Neural cell (in vitro differentiated cells): ENCODE measurements around the gene FGFR1OP2. TPM values are rescaled to one million over a fixed set of nuclear protein-coding genes. Genes with fewer than 3 reads are reported as not detected.

Experiments
- H2AFZ ChIP-seq: fragments of 200-600, 300-800 bp; sonication (generic), shearing (Covaris generic); 2 replicates; pipeline ENCODE4 v1.6.0; 2014; ENCODE audit warnings: low read depth, mild to moderate bottlenecking, antibody characterized with exemption, low read length, moderate library complexity
- H3F3A ChIP-seq: fragments of 200-600 bp; shearing (Covaris generic); 2 replicates; pipeline ENCODE4 v1.6.1; 2016; ENCODE audit warnings: mild to moderate bottlenecking, moderate library complexity, mixed read lengths, antibody characterized with exemption, low read length; ENCODE audit not compliant: insufficient read depth, poor library complexity, severe bottlenecking
- H3K27ac ChIP-seq: fragments of 200-600, 300-800 bp; sonication (generic), shearing (Covaris generic); 2 replicates; pipeline ENCODE4 v1.5.1; 2014; ENCODE audit warnings: mild to moderate bottlenecking, low read length, moderate library complexity
- H3K27me3 ChIP-seq: fragments of 300-800, 200-600 bp; sonication (generic), shearing (Covaris generic); 2 replicates; pipeline ENCODE4 v1.6.0; 2014; ENCODE audit warnings: mild to moderate bottlenecking, low read depth, low read length, moderate library complexity; ENCODE audit not compliant: insufficient read depth
- H3K36me3 ChIP-seq: fragments of 300-800, 200-600 bp; sonication (generic), shearing (Covaris generic); 2 replicates; pipeline ENCODE4 v1.5.1; 2014; ENCODE audit warnings: mild to moderate bottlenecking, antibody characterized with exemption, low read length, moderate library complexity; ENCODE audit not compliant: insufficient read depth
- H3K4me2 ChIP-seq: fragments of 300-800, 200-600 bp; sonication (generic), shearing (Covaris generic); 2 replicates; pipeline ENCODE4 v1.6.0; 2014; ENCODE audit warnings: mild to moderate bottlenecking, low read length
- H3K4me3 ChIP-seq: fragments of 300-800, 200-600 bp; sonication (generic), shearing (Covaris generic); 2 replicates; pipeline ENCODE4 v1.5.1; 2014; ENCODE audit warnings: mild to moderate bottlenecking, low read length, moderate library complexity
- H3K79me2 ChIP-seq: fragments of 200-600 bp; shearing (Covaris generic); replicated peaks from 2 replicates; pipeline ENCODE4 v1.6.0; 2014; ENCODE audit warnings: mild to moderate bottlenecking, low read length, moderate library complexity; ENCODE audit not compliant: insufficient read depth
- H3K9ac ChIP-seq: fragments of 300-800, 200-600 bp; sonication (generic), shearing (Covaris generic); 2 replicates; pipeline ENCODE4 v1.6.1; 2016; ENCODE audit warnings: mild to moderate bottlenecking, low read length, mixed read lengths
- H3K9me2 ChIP-seq: fragments of 200-600 bp; shearing (Covaris generic); 2 replicates; pipeline ENCODE4 v1.6.1; 2016; ENCODE audit warnings: mild to moderate bottlenecking, low read length, mixed read lengths; ENCODE audit not compliant: insufficient read depth
- H3K9me3 ChIP-seq: fragments of 200-600, 300-800 bp; sonication (generic), shearing (Covaris generic); 2 replicates; pipeline ENCODE4 v1.6.1; 2016; ENCODE audit warnings: mild to moderate bottlenecking, mixed run types, low read length, moderate library complexity, mixed read lengths
- H4K20me1 ChIP-seq: fragments of 200-600 bp; shearing (Covaris generic); 2 replicates; pipeline ENCODE4 v1.6.1; 2016; ENCODE audit warnings: mild to moderate bottlenecking, mixed run types; ENCODE audit not compliant: insufficient read depth
- EP300 ChIP-seq: fragments of 450-650 bp; conservative IDR thresholded peaks from 2 replicates; pipeline ENCODE4 v1.6.1; 2014; ENCODE audit warnings: antibody characterized with exemption, mild to moderate bottlenecking, moderate library complexity; ENCODE audit not compliant: poor library complexity, severe bottlenecking
- EZH2 ChIP-seq: fragments of 200-600, 300-800 bp; shearing (Covaris generic), sonication (generic); IDR thresholded peaks from 2 replicates; pipeline ENCODE4 v1.6.1; 2014; ENCODE audit warnings: antibody characterized with exemption, low read length, borderline replicate concordance, mild to moderate bottlenecking; ENCODE audit not compliant: insufficient read depth, poor library complexity, severe bottlenecking
- MXI1 ChIP-seq: fragments of 450-650 bp; conservative IDR thresholded peaks from 2 replicates; pipeline ENCODE4 v1.6.1; 2014; ENCODE audit warnings: antibody characterized with exemption, mild to moderate bottlenecking; ENCODE audit not compliant: poor library complexity, severe bottlenecking
- POLR2AphosphoS5 ChIP-seq: IDR thresholded peaks from 2 replicates; pipeline ENCODE4 v1.6.1; 2012
- RAD21 ChIP-seq: fragments of 450-650 bp; conservative IDR thresholded peaks from 2 replicates; pipeline ENCODE4 v1.6.1; 2014; ENCODE audit warnings: antibody characterized with exemption, mild to moderate bottlenecking, moderate library complexity
- REST ChIP-seq: IDR thresholded peaks from 2 replicates; pipeline ENCODE4 v1.6.1; 2012; ENCODE audit warnings: borderline replicate concordance
- SMC3 ChIP-seq: fragments of 450-650 bp; conservative IDR thresholded peaks from 2 replicates; pipeline ENCODE4 v1.6.1; 2014; ENCODE audit warnings: antibody characterized with exemption, mild to moderate bottlenecking, moderate library complexity; ENCODE audit not compliant: poor library complexity
- TAF1 ChIP-seq: IDR thresholded peaks from 2 replicates; pipeline ENCODE4 v1.6.1; 2012; ENCODE audit warnings: low read depth
- polyA plus RNA-seq: library from polyadenylated mRNA; depleted of rRNA; stranded (reverse); fragments of >200 nt; gene quantifications from 2 replicates; pipeline ENCODE4 v1.2.3, GENCODE V29; 2014
- TF ChIP-seq, protein P1 (sequence below): fragments of 450-650 bp; IDR thresholded peaks from 2 replicates; pipeline ENCODE4 v1.5.1; 2014; ENCODE audit warnings: antibody characterized with exemption, mild to moderate bottlenecking, moderate library complexity; ENCODE audit not compliant: poor library complexity, severe bottlenecking

The FGFR1OP2 gene
- polyA plus RNA-seq, 1 donor from 2014 or later: 79.4 TPM

- Histone ChIP-seq H3K27ac (no peak overlapping the region), H3K4me2 (no peak overlapping the region), H3K9me2 (no peaks in the 10 kb centered on the region), H3K9me3 (no peaks in the 10 kb centered on the region), H3K27me3 (no peaks in the 10 kb centered on the region), H4K20me1 (no peaks in the 10 kb centered on the region), H2AFZ (no peak overlapping the region), H3K79me2 (no peaks in the 10 kb centered on the region), H3K9ac (no peak overlapping the region), H3K4me3 (no peak overlapping the region), H3F3A (no peaks in the 10 kb centered on the region), H3K36me3 (peaks cover 4% of the 10 kb centered on the region)
- TF ChIP-seq MXI1 (no peak), EP300 (no peak), TAF1 (no peak), EZH2 (no peak), POLR2AphosphoS5 (no peak), SMC3 (no peak), RAD21 (no peak), REST (no peak)
- TF ChIP-seq, protein P1, sequence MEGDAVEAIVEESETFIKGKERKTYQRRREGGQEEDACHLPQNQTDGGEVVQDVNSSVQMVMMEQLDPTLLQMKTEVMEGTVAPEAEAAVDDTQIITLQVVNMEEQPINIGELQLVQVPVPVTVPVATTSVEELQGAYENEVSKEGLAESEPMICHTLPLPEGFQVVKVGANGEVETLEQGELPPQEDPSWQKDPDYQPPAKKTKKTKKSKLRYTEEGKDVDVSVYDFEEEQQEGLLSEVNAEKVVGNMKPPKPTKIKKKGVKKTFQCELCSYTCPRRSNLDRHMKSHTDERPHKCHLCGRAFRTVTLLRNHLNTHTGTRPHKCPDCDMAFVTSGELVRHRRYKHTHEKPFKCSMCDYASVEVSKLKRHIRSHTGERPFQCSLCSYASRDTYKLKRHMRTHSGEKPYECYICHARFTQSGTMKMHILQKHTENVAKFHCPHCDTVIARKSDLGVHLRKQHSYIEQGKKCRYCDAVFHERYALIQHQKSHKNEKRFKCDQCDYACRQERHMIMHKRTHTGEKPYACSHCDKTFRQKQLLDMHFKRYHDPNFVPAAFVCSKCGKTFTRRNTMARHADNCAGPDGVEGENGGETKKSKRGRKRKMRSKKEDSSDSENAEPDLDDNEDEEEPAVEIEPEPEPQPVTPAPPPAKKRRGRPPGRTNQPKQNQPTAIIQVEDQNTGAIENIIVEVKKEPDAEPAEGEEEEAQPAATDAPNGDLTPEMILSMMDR: no peak
Measured at GRCh38 chr12:26963413-26963812, 25.1 kb downstream of the FGFR1OP2 start.

GRCh38 chr12:26966842-26967241, 28.6 kb downstream of the FGFR1OP2 start:
- Histone ChIP-seq H2AFZ (no peak overlapping the region), H3K9me3 (no peaks in the 10 kb centered on the region), H3K27ac (no peak overlapping the region), H3K27me3 (no peaks in the 10 kb centered on the region), H3K9ac (no peak overlapping the region), H3K79me2 (no peaks in the 10 kb centered on the region), H3K36me3 (peaks cover 4% of the 10 kb centered on the region), H3K4me2 (no peak overlapping the region), H3K4me3 (no peak overlapping the region), H4K20me1 (no peaks in the 10 kb centered on the region), H3F3A (no peaks in the 10 kb centered on the region), H3K9me2 (no peaks in the 10 kb centered on the region)
- TF ChIP-seq EZH2 (no peak), REST (no peak), TAF1 (no peak), POLR2AphosphoS5 (no peak), EP300 (no peak), SMC3 (no peak), RAD21 (no peak)
- TF ChIP-seq, protein P1: no peak
